Prostate gland (tissue), 2 donors: ENCODE data around the gene DSCAM.

Source experiments
- CTCF ChIP-seq, 4 experiments: fragments of 200-600 bp in 2 of 4; fragments of 450-650 bp in 2 of 4; sonication (generic) in 2 of 4; IDR thresholded peaks; 1 replicate in 3 of 4; 2 replicates in 1 of 4; pipeline ENCODE4 v1.5.1; 2016 to 2019; ENCODE audit warnings: antibody characterized with exemption in 4 of 4, mild to moderate bottlenecking in 2 of 4, moderate library complexity in 2 of 4
- POLR2A ChIP-seq: fragments of 450-650 bp; IDR thresholded peaks from one replicate; pipeline ENCODE4 v1.6.1; 2016; ENCODE audit warnings: antibody characterized with exemption, mild to moderate bottlenecking
- POLR2AphosphoS5 ChIP-seq: sonication (generic); formaldehyde crosslinking; IDR thresholded peaks from one replicate; pipeline ENCODE4 v1.6.1; 2017; ENCODE audit warnings: antibody characterized with exemption

- TF ChIP-seq POLR2AphosphoS5 (no peak), POLR2A (no peak), CTCF (IDR thresholded peaks at IDR 0.05) (no peak)
Observed at GRCh38 chr21:40563900-40564299, 283.1 kb downstream of the DSCAM start.
